Measurements from ENCODE around the gene YPEL5.

DNA sequence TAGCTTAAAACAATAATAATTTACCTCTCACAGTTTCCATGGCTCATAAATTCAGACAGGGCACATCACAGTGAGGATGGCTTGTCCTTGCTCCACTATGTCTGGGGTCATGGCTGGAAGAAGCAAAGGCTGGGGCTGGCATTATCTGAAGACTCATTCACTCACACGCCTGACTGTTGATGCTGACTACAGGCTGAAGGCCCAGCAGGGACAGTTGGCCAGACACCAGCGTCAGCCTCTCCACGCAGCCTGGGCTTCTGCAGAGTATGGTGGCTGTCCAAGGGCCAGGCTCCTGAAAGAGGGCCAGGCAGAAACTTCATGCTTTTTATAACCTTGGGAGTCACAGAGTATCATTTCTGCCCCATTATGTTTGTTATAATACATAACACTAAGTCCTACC, 33.4 kb downstream of the YPEL5 start:
- TF ChIP-seq, protein P1, sequence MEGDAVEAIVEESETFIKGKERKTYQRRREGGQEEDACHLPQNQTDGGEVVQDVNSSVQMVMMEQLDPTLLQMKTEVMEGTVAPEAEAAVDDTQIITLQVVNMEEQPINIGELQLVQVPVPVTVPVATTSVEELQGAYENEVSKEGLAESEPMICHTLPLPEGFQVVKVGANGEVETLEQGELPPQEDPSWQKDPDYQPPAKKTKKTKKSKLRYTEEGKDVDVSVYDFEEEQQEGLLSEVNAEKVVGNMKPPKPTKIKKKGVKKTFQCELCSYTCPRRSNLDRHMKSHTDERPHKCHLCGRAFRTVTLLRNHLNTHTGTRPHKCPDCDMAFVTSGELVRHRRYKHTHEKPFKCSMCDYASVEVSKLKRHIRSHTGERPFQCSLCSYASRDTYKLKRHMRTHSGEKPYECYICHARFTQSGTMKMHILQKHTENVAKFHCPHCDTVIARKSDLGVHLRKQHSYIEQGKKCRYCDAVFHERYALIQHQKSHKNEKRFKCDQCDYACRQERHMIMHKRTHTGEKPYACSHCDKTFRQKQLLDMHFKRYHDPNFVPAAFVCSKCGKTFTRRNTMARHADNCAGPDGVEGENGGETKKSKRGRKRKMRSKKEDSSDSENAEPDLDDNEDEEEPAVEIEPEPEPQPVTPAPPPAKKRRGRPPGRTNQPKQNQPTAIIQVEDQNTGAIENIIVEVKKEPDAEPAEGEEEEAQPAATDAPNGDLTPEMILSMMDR (conservative IDR thresholded peaks at IDR 0.05; ENCODE audit: low read length): no peak
- TF ChIP-seq EZH2phosphoT487 (IDR thresholded peaks at IDR 0.05; ENCODE audit: borderline replicate concordance): no peak

Measured in Loucy (cell line).